B cell (primary cell): Measurements from ENCODE around the gene GALNT18.

ENCODE experiments used
- EZH2 ChIP-seq: IDR thresholded peaks from 2 replicates; pipeline ENCODE4 v1.6.1; 2012; ENCODE audit warnings: borderline replicate concordance, low read depth, mild to moderate bottlenecking, moderate library complexity, low read length; ENCODE audit not compliant: insufficient read depth, poor library complexity, severe bottlenecking
- TF ChIP-seq, protein P1 (sequence below): fragments of 200-600 bp; IDR thresholded peaks from one replicate; pipeline ENCODE4 v1.8.0; 2022; ENCODE audit warnings: antibody characterized with exemption, mild to moderate bottlenecking

- TF ChIP-seq, protein P1, sequence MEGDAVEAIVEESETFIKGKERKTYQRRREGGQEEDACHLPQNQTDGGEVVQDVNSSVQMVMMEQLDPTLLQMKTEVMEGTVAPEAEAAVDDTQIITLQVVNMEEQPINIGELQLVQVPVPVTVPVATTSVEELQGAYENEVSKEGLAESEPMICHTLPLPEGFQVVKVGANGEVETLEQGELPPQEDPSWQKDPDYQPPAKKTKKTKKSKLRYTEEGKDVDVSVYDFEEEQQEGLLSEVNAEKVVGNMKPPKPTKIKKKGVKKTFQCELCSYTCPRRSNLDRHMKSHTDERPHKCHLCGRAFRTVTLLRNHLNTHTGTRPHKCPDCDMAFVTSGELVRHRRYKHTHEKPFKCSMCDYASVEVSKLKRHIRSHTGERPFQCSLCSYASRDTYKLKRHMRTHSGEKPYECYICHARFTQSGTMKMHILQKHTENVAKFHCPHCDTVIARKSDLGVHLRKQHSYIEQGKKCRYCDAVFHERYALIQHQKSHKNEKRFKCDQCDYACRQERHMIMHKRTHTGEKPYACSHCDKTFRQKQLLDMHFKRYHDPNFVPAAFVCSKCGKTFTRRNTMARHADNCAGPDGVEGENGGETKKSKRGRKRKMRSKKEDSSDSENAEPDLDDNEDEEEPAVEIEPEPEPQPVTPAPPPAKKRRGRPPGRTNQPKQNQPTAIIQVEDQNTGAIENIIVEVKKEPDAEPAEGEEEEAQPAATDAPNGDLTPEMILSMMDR: no peak
- TF ChIP-seq EZH2: no peak
These were observed 38.0 kb upstream of the GALNT18 start for GRCh38 chr11:11659567-11660362.
